Measurements from ENCODE around the gene RHBDL3.

RHBDL3 gene

GRCh38 chr17:32266051-32266388 lies 388 bp downstream of the RHBDL3 start:
- H3K27me3 ChIP-seq (ENCODE audit: control insufficient read depth, insufficient read depth, low read length, poor library complexity, severe bottlenecking): peaks cover 44% of the 10 kb centered on the region
- H3K4me1 ChIP-seq (ENCODE audit: control insufficient read depth, insufficient read depth, low read length): peaks cover 17% of the 10 kb centered on the region
- peak overlapping the region; percentile 50 for H3K4me3 ChIP-seq (ENCODE audit: insufficient read depth, low read depth, low read length)
- 0% methylated on average over 55 of the region's 55 CpGs for WGBS, 2 experiments
- H3K27ac ChIP-seq (ENCODE audit: insufficient read depth, low read depth, low read length, poor library complexity, severe bottlenecking): no peak overlapping the region
- H3K9me3 ChIP-seq (ENCODE audit: control insufficient read depth, low read length): no peaks in the 10 kb centered on the region
- H3K36me3 ChIP-seq (ENCODE audit: control insufficient read depth, insufficient read depth, low read length): no peaks in the 10 kb centered on the region

- H3K9me3 ChIP-seq (ENCODE audit: control insufficient read depth, low read length): no peaks in the 10 kb centered on the region
- peaks cover 17% of the 10 kb centered on the region for H3K4me1 ChIP-seq (ENCODE audit: control insufficient read depth, insufficient read depth, low read length)
- peak overlapping the region; percentile 50 for H3K4me3 ChIP-seq (ENCODE audit: insufficient read depth, low read depth, low read length)
- no peaks in the 10 kb centered on the region for H3K36me3 ChIP-seq (ENCODE audit: control insufficient read depth, insufficient read depth, low read length)
- H3K27me3 ChIP-seq (ENCODE audit: control insufficient read depth, insufficient read depth, low read length, poor library complexity, severe bottlenecking): peaks cover 44% of the 10 kb centered on the region
- 0% methylated on average over 74 to 77 of the region's 78 CpGs for WGBS, 2 experiments
- no peak overlapping the region for H3K27ac ChIP-seq (ENCODE audit: insufficient read depth, low read depth, low read length, poor library complexity, severe bottlenecking)
Observed at GRCh38 chr17:32266389-32267301, 1.0 kb downstream of the RHBDL3 start.

- H3K27ac ChIP-seq (ENCODE audit: insufficient read depth, low read depth, low read length, poor library complexity, severe bottlenecking): no peak overlapping the region
- H3K4me3 ChIP-seq (ENCODE audit: insufficient read depth, low read depth, low read length): no peak overlapping the region
- no peaks in the 10 kb centered on the region for H3K36me3 ChIP-seq (ENCODE audit: control insufficient read depth, insufficient read depth, low read length)
- H3K27me3 ChIP-seq (ENCODE audit: control insufficient read depth, insufficient read depth, low read length, poor library complexity, severe bottlenecking): peaks cover 44% of the 10 kb centered on the region
- H3K4me1 ChIP-seq (ENCODE audit: control insufficient read depth, insufficient read depth, low read length): peaks cover 23% of the 10 kb centered on the region
- no peaks in the 10 kb centered on the region for H3K9me3 ChIP-seq (ENCODE audit: control insufficient read depth, low read length)
- WGBS, 2 experiments: 20 to 29% methylated on average over 10 of the region's 10 CpGs
Observed at GRCh38 chr17:32267690-32268205, 2.1 kb downstream of the RHBDL3 start.

GRCh38 chr17:32268734-32269288 lies 3.2 kb downstream of the RHBDL3 start:
- no peak overlapping the region for H3K4me3 ChIP-seq (ENCODE audit: insufficient read depth, low read depth, low read length)
- WGBS, 2 experiments: 88% methylated on average over 7 of the region's 7 CpGs
- H3K9me3 ChIP-seq (ENCODE audit: control insufficient read depth, low read length): no peaks in the 10 kb centered on the region
- no peak overlapping the region for H3K27ac ChIP-seq (ENCODE audit: insufficient read depth, low read depth, low read length, poor library complexity, severe bottlenecking)
- H3K4me1 ChIP-seq (ENCODE audit: control insufficient read depth, insufficient read depth, low read length): peaks cover 23% of the 10 kb centered on the region
- H3K36me3 ChIP-seq (ENCODE audit: control insufficient read depth, insufficient read depth, low read length): no peaks in the 10 kb centered on the region
- H3K27me3 ChIP-seq (ENCODE audit: control insufficient read depth, insufficient read depth, low read length, poor library complexity, severe bottlenecking): peaks cover 44% of the 10 kb centered on the region

GRCh38 chr17:32269377-32269776 lies 3.7 kb downstream of the RHBDL3 start:
- 86% methylated on average over 11 of the region's 11 CpGs for WGBS, 2 experiments
- Histone ChIP-seq H3K27ac (ENCODE audit: insufficient read depth, low read depth, low read length, poor library complexity, severe bottlenecking) (no peak overlapping the region), H3K9me3 (ENCODE audit: control insufficient read depth, low read length) (no peaks in the 10 kb centered on the region), H3K36me3 (ENCODE audit: control insufficient read depth, insufficient read depth, low read length) (no peaks in the 10 kb centered on the region), H3K4me3 (ENCODE audit: insufficient read depth, low read depth, low read length) (no peak overlapping the region), H3K27me3 (ENCODE audit: control insufficient read depth, insufficient read depth, low read length, poor library complexity, severe bottlenecking) (peaks cover 44% of the 10 kb centered on the region), H3K4me1 (ENCODE audit: control insufficient read depth, insufficient read depth, low read length) (peaks cover 23% of the 10 kb centered on the region)

- no peak overlapping the region for H3K27ac ChIP-seq (ENCODE audit: insufficient read depth, low read depth, low read length, poor library complexity, severe bottlenecking)
- H3K27me3 ChIP-seq (ENCODE audit: control insufficient read depth, insufficient read depth, low read length, poor library complexity, severe bottlenecking): peaks cover 24% of the 10 kb centered on the region
- H3K36me3 ChIP-seq (ENCODE audit: control insufficient read depth, insufficient read depth, low read length): no peaks in the 10 kb centered on the region
- WGBS, 2 experiments: 88 to 92% methylated on average over 8 of the region's 8 CpGs
- no peaks in the 10 kb centered on the region for H3K9me3 ChIP-seq (ENCODE audit: control insufficient read depth, low read length)
- peaks cover 20% of the 10 kb centered on the region for H3K4me1 ChIP-seq (ENCODE audit: control insufficient read depth, insufficient read depth, low read length)
- no peak overlapping the region for H3K4me3 ChIP-seq (ENCODE audit: insufficient read depth, low read depth, low read length)
Observed at GRCh38 chr17:32271844-32272243, 6.2 kb downstream of the RHBDL3 start.

- Histone ChIP-seq H3K9me3 (ENCODE audit: control insufficient read depth, low read length) (no peaks in the 10 kb centered on the region), H3K27ac (ENCODE audit: insufficient read depth, low read depth, low read length, poor library complexity, severe bottlenecking) (no peak overlapping the region)
- WGBS, 2 experiments: 77 to 80% methylated on average over 5 of the region's 5 CpGs
Observed at GRCh38 chr17:32274101-32274500, 8.5 kb downstream of the RHBDL3 start.

GRCh38 chr17:32274643-32275042 lies 9.0 kb downstream of the RHBDL3 start:
- Histone ChIP-seq H3K4me1 (ENCODE audit: control insufficient read depth, insufficient read depth, low read length) (peaks cover 16% of the 10 kb centered on the region), H3K27ac (ENCODE audit: insufficient read depth, low read depth, low read length, poor library complexity, severe bottlenecking) (no peak overlapping the region), H3K36me3 (ENCODE audit: control insufficient read depth, insufficient read depth, low read length) (no peaks in the 10 kb centered on the region), H3K4me3 (ENCODE audit: insufficient read depth, low read depth, low read length) (no peak overlapping the region), H3K27me3 (ENCODE audit: control insufficient read depth, insufficient read depth, low read length, poor library complexity, severe bottlenecking) (no peaks in the 10 kb centered on the region), H3K9me3 (ENCODE audit: control insufficient read depth, low read length) (no peaks in the 10 kb centered on the region)
- 86 to 90% methylated on average over 6 of the region's 6 CpGs for WGBS, 2 experiments

More at GRCh38 chr17:32274101-32274500, 8.5 kb downstream of the RHBDL3 start:
- Histone ChIP-seq H3K36me3 (ENCODE audit: control insufficient read depth, insufficient read depth, low read length) (no peaks in the 10 kb centered on the region), H3K27me3 (ENCODE audit: control insufficient read depth, insufficient read depth, low read length, poor library complexity, severe bottlenecking) (peaks cover 2% of the 10 kb centered on the region), H3K4me1 (ENCODE audit: control insufficient read depth, insufficient read depth, low read length) (peaks cover 14% of the 10 kb centered on the region), H3K4me3 (ENCODE audit: insufficient read depth, low read depth, low read length) (no peak overlapping the region)

- WGBS, 2 experiments: 42 to 48% methylated on average over 19 of the region's 19 CpGs
- Histone ChIP-seq H3K27ac (ENCODE audit: insufficient read depth, low read depth, low read length, poor library complexity, severe bottlenecking) (no peak overlapping the region), H3K4me1 (ENCODE audit: control insufficient read depth, insufficient read depth, low read length) (peaks cover 23% of the 10 kb centered on the region), H3K9me3 (ENCODE audit: control insufficient read depth, low read length) (no peaks in the 10 kb centered on the region), H3K36me3 (ENCODE audit: control insufficient read depth, insufficient read depth, low read length) (no peaks in the 10 kb centered on the region), H3K4me3 (ENCODE audit: insufficient read depth, low read depth, low read length) (no peak overlapping the region), H3K27me3 (ENCODE audit: control insufficient read depth, insufficient read depth, low read length, poor library complexity, severe bottlenecking) (no peaks in the 10 kb centered on the region)
Observed at GRCh38 chr17:32275060-32276042, 9.7 kb downstream of the RHBDL3 start.
